ENCODE measurements around the gene RPL12.
A peak's percentile ranks its signal among the peaks of the same experiment; 100 is the strongest.

Gene RPL12

GRCh38 chr9:127450830-127451607 is at the start of gene RPL12, which contains the start of gene LRSAM1:
Gene RPL12 (minus strand): TSS chr9:127451406. CDS start chr9:127451317, 89 bp downstream.
Gene LRSAM1 (plus strand): TSS chr9:127451510. CDS start chr9:127454528, 3,018 bp downstream.
- DNase-seq (ENCODE audit: low read depth in 2 of 2), result peak; percentile 85 to 87

- no peak for DNase-seq (ENCODE audit: low read depth in 2 of 2)
Measured at GRCh38 chr9:127500862-127501261, 49.7 kb upstream of the RPL12 start.

GRCh38 chr9:127500399-127500798 is 49.2 kb upstream of the RPL12 start:
- no peak for DNase-seq (ENCODE audit: low read depth in 2 of 2)

- DNase-seq (ENCODE audit: low read depth in 2 of 2), result no peak
Measured at GRCh38 chr9:127498298-127498697, 47.1 kb upstream of the RPL12 start.

GRCh38 chr9:127497656-127498290 is 46.6 kb upstream of the RPL12 start:
- DNase-seq (ENCODE audit: low read depth in 2 of 2), result no peak

GRCh38 chr9:127496974-127497373 is 45.8 kb upstream of the RPL12 start:
- DNase-seq (ENCODE audit: low read depth in 2 of 2), result no peak

- no peak for DNase-seq (ENCODE audit: low read depth in 2 of 2)
Measured at GRCh38 chr9:127495884-127496555, 44.8 kb upstream of the RPL12 start.

GRCh38 chr9:127494304-127494702 is 43.1 kb upstream of the RPL12 start:
- DNase-seq (ENCODE audit: low read depth in 2 of 2), result no peak

- DNase-seq (ENCODE audit: low read depth in 2 of 2), result no peak
Measured at GRCh38 chr9:127493592-127494303, 42.5 kb upstream of the RPL12 start.

- DNase-seq (ENCODE audit: low read depth in 2 of 2), result no peak
Measured at GRCh38 chr9:127492616-127493015, 41.4 kb upstream of the RPL12 start.

- no peak for DNase-seq (ENCODE audit: low read depth in 2 of 2)
Measured at GRCh38 chr9:127491516-127491915, 40.3 kb upstream of the RPL12 start.

GRCh38 chr9:127490535-127491230 is 39.5 kb upstream of the RPL12 start:
- no peak for DNase-seq (ENCODE audit: low read depth in 2 of 2)

- no peak for DNase-seq (ENCODE audit: low read depth in 2 of 2)
Measured at GRCh38 chr9:127489471-127490115, 38.4 kb upstream of the RPL12 start.

- DNase-seq (ENCODE audit: low read depth in 2 of 2), result no peak
Measured at GRCh38 chr9:127488946-127489345, 37.7 kb upstream of the RPL12 start.

- DNase-seq (ENCODE audit: low read depth in 2 of 2), result no peak
Measured at GRCh38 chr9:127485995-127486394, 34.8 kb upstream of the RPL12 start.

GRCh38 chr9:127482662-127483061 is 31.5 kb upstream of the RPL12 start:
- DNase-seq (ENCODE audit: low read depth in 2 of 2), result no peak

- no peak for DNase-seq (ENCODE audit: low read depth in 2 of 2)
Measured at GRCh38 chr9:127479507-127480081, 28.4 kb upstream of the RPL12 start.

GRCh38 chr9:127474592-127474991 is 23.4 kb upstream of the RPL12 start:
- DNase-seq (ENCODE audit: low read depth in 2 of 2), result no peak

GRCh38 chr9:127473932-127474331 is 22.7 kb upstream of the RPL12 start:
- DNase-seq (ENCODE audit: low read depth in 2 of 2), result no peak

GRCh38 chr9:127473501-127473900 is 22.3 kb upstream of the RPL12 start:
- DNase-seq (ENCODE audit: low read depth in 2 of 2), result no peak

GRCh38 chr9:127470662-127471061 is 19.5 kb upstream of the RPL12 start:
- DNase-seq (ENCODE audit: low read depth in 2 of 2), result no peak

Measured in fibroblast of skin of left biceps (primary cell).